Prostate gland (tissue), 2 donors: Measurements from ENCODE around the gene ARHGEF25.

Experiments
- POLR2A ChIP-seq: fragments of 450-650 bp; IDR thresholded peaks from one replicate; pipeline ENCODE4 v1.6.1; 2016; ENCODE audit warnings: antibody characterized with exemption, mild to moderate bottlenecking
- TF ChIP-seq, protein P1 (sequence below), 4 experiments: fragments of 200-600 bp in 2 of 4; fragments of 450-650 bp in 2 of 4; sonication (generic) in 2 of 4; IDR thresholded peaks; 1 replicate in 3 of 4; 2 replicates in 1 of 4; pipeline ENCODE4 v1.5.1; 2016 to 2019; ENCODE audit warnings: antibody characterized with exemption in 4 of 4, mild to moderate bottlenecking in 2 of 4, moderate library complexity in 2 of 4

DNA sequence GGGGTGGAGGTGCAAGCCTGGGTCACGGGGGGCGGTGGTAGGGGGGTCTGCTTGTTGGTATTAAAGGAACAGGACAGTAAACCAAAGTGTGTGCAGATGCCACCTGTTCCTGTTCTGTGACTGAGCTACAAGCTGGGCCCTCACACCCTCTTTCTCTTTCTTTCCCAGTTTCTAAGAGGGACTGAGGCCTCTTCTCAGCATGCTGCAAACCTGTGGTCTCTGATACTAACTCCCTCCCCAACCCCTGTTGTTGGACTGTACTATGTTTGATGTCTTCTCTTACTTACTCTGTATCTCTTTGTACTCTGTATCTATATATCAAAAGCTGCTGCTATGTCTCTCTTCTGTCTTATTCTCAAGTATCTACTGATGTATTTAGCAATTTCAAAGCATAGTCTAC, 27.2 kb upstream of the ARHGEF25 start:
- TF ChIP-seq, protein P1, sequence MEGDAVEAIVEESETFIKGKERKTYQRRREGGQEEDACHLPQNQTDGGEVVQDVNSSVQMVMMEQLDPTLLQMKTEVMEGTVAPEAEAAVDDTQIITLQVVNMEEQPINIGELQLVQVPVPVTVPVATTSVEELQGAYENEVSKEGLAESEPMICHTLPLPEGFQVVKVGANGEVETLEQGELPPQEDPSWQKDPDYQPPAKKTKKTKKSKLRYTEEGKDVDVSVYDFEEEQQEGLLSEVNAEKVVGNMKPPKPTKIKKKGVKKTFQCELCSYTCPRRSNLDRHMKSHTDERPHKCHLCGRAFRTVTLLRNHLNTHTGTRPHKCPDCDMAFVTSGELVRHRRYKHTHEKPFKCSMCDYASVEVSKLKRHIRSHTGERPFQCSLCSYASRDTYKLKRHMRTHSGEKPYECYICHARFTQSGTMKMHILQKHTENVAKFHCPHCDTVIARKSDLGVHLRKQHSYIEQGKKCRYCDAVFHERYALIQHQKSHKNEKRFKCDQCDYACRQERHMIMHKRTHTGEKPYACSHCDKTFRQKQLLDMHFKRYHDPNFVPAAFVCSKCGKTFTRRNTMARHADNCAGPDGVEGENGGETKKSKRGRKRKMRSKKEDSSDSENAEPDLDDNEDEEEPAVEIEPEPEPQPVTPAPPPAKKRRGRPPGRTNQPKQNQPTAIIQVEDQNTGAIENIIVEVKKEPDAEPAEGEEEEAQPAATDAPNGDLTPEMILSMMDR (IDR thresholded peaks at IDR 0.05) = no peak
- TF ChIP-seq POLR2A = no peak
